Stimulated activated CD8-positive, alpha-beta memory T cell treated with anti-CD3 and anti-CD28 coated beads, Interleukin-4, amount 100 ng/mL, for 24 hours (primary cell): ENCODE data around the gene OR2H2.
A peak's percentile ranks its signal among the peaks of the same experiment; 100 is the strongest.

ENCODE experiments used
- DNase-seq: peaks from one replicate; pipeline ENCODE4 v3.0.0-alpha.2; 2020; ENCODE audit warnings: low read depth

OR2H2 gene

GRCh38 chr6:29629571-29629970 lies 44.6 kb downstream of the OR2H2 start:
- DNase-seq: no peak

- no peak for DNase-seq
Measured at GRCh38 chr6:29630315-29630714, 45.4 kb downstream of the OR2H2 start.

GRCh38 chr6:29631209-29631810 lies 46.4 kb downstream of the OR2H2 start:
- no peak for DNase-seq

GRCh38 chr6:29631860-29632731 lies 47.2 kb downstream of the OR2H2 start:
- DNase-seq: no peak

- DNase-seq: peak; percentile 55
Measured at GRCh38 chr6:29632789-29633533, 48.0 kb downstream of the OR2H2 start, which contains the start of gene GABBR1. Gene GABBR1 (minus strand): TSS chr6:29633183. CDS start chr6:29632385, 798 bp downstream.

- no peak for DNase-seq
Measured at GRCh38 chr6:29633534-29633905, 48.6 kb downstream of the OR2H2 start.

- no peak for DNase-seq
Measured at GRCh38 chr6:29637247-29637646, 52.3 kb downstream of the OR2H2 start.
